ENCODE results near the gene C19orf67. TPM values are rescaled to one million over a fixed set of nuclear protein-coding genes. Genes with fewer than 3 reads are reported as not detected.

C19orf67 gene
- total and polyA plus RNA-seq, 8 donors = 0.16 to 0.21 (median 0.19) TPM; not detected in 5

- peaks cover 0 to 11% of the 10 kb centered on the region in 2 donors for H3K9me3 ChIP-seq
- DNase-seq (no peak), ATAC-seq (no peak)
- no peak overlapping the region for H3K4me3 ChIP-seq
- intact Hi-C loops (cut with DNase I) = no loop called here
- TF ChIP-seq CTCF (IDR thresholded peaks at IDR 0.05) = no peak
- peaks cover 7 to 25% of the 10 kb centered on the region in 2 donors for H3K4me1 ChIP-seq
- peaks cover 0 to 40% of the 10 kb centered on the region in 2 donors for H3K36me3 ChIP-seq
- H3K27me3 ChIP-seq = no peaks in the 10 kb centered on the region
- no peak overlapping the region for H3K27ac ChIP-seq
Observed at GRCh38 chr19:14093117-14093823, 7.7 kb upstream of the C19orf67 start.

- Histone ChIP-seq H3K4me3 (peak overlapping the region; percentile 73 to 79), H3K36me3 (peaks cover 0 to 38% of the 10 kb centered on the region in 2 donors), H3K9me3 (peaks cover 0 to 11% of the 10 kb centered on the region in 2 donors), H3K27ac (peak overlapping the region; percentile 87 to 93), H3K27me3 (no peaks in the 10 kb centered on the region), H3K4me1 (peaks cover 7 to 25% of the 10 kb centered on the region in 2 donors)
- ATAC-seq (peak; percentile 2), DNase-seq (no peak)
- intact Hi-C loops (cut with DNase I) = no loop called here
- TF ChIP-seq CTCF (IDR thresholded peaks at IDR 0.05) = no peak
Observed at GRCh38 chr19:14091813-14092462, 6.4 kb upstream of the C19orf67 start.

GRCh38 chr19:14091081-14091812 is 5.7 kb upstream of the C19orf67 start:
- peak; percentile 88 for ATAC-seq

GRCh38 chr19:14090509-14091080 is 5.0 kb upstream of the C19orf67 start, which contains the start of gene SAMD1:
TSS of gene SAMD1 (minus strand) at chr19:14090751.
- no peak for TF ChIP-seq CTCF (IDR thresholded peaks at IDR 0.05)
- intact Hi-C loops (cut with DNase I) = no loop called here
- peaks cover 0 to 11% of the 10 kb centered on the region in 2 donors for H3K9me3 ChIP-seq
- DNase-seq (peak; percentile 90 to 96 (median 92)), ATAC-seq (peak; percentile 75)
- H3K36me3 ChIP-seq = peaks cover 0 to 29% of the 10 kb centered on the region in 2 donors
- H3K27ac ChIP-seq = peak within 1 kb of the TSS; percentile 87 to 93
- peaks cover 7 to 25% of the 10 kb centered on the region in 2 donors for H3K4me1 ChIP-seq
- no peaks in the 10 kb centered on the region for H3K27me3 ChIP-seq
- H3K4me3 ChIP-seq = peak within 1 kb of the TSS; percentile 73 to 79

More at GRCh38 chr19:14091081-14091812, 5.7 kb upstream of the C19orf67 start:
- H3K27ac ChIP-seq = peak overlapping the region; percentile 87 to 93
- peaks cover 0 to 11% of the 10 kb centered on the region in 2 donors for H3K9me3 ChIP-seq
- H3K4me1 ChIP-seq = peaks cover 7 to 25% of the 10 kb centered on the region in 2 donors
- H3K27me3 ChIP-seq = no peaks in the 10 kb centered on the region
- TF ChIP-seq CTCF (IDR thresholded peaks at IDR 0.05) = peak in 1 of 2 donors; percentile 17
- peaks cover 0 to 35% of the 10 kb centered on the region in 2 donors for H3K36me3 ChIP-seq
- peak overlapping the region; percentile 73 to 79 for H3K4me3 ChIP-seq
- intact Hi-C loops (cut with DNase I) = no loop called here
- DNase-seq = peak; percentile 69 to 93 (median 81)
